T-helper 22 cell (primary cell): ENCODE results near the gene DSCAML1.

ENCODE experiments used
- DNase-seq: peaks from one replicate; pipeline ENCODE4 v3.0.0-alpha.2; 2020; ENCODE audit warnings: low read depth

The DSCAML1 gene

DNA sequence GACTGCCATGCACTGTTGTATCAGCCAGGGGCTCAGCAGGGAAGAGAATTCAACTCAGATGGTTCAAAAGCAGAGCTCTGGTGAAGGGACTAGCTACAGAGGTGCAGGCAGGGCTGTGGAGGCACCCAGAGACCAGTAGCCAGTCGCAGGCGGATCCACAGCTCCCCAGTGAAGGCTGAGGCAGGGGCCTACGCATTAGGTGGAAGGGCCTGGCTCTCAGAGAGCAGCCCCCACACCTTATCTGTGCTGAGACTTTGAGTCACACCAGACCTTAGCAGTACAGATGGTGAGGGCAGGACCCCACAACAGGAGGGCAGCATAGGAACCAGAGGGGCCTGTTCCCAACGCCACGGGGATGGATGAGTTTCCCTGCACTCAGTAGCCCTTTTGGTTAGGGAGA lies 189.6 kb downstream of the DSCAML1 start:
- DNase-seq = no peak

DNA sequence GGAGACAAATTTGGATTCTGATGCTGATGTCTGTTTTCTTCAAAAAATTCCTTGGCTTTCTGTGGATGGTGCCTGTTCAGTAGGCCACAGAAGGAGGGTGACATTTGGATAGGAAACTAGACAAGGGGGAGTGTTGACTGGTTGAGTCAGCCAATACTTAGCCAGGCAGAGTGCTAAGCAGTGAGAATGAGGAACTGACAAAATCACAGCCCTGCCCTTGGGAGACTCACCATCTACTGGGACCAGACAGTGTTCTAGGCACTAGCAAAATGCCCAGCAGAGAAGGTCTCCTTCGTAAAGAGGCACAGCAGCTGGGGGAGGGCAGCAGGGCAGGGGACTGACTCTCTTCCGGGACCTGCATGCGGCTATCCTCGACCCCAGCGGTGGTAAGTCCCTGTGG lies 190.2 kb downstream of the DSCAML1 start:
- DNase-seq = no peak

DNA sequence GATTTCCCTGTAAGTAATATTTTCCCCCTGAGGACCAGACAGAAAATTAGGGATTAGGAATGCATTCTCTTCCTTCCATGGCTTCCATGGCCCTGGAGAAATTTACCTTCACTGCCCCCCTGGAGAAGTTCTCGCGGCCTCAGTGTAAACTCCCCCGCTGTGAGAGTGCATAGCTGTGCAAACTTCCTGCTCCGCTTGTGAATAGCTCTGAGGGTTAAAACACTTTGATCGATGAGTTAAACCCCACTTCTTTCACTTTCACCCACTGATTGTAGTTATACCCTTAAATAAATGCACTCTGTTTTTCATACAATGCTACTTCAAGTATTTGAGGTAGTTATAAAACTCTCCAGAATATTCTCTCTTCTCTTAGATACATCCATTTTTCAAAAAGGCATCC lies 190.8 kb downstream of the DSCAML1 start:
- DNase-seq = no peak

DNA sequence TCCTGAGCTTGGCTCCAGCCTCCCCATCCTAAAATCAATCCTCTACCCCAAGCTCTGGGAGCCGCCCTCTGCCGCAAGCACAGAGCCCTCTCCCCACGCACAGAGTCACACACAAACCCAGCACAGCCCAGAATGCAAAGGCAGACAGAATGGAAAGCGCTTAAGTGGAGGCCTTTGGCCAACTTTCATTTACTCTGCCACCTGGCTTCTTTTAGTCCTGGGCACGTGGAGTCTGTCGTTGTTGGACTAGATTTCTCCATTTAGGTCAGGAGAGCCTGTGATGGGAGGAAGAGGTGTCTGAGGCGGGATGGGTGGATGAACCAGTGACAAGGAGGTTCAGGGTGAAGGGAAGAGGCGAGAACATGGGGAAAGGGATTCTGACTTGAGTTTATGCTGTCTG lies 191.7 kb downstream of the DSCAML1 start:
- DNase-seq = no peak

DNA sequence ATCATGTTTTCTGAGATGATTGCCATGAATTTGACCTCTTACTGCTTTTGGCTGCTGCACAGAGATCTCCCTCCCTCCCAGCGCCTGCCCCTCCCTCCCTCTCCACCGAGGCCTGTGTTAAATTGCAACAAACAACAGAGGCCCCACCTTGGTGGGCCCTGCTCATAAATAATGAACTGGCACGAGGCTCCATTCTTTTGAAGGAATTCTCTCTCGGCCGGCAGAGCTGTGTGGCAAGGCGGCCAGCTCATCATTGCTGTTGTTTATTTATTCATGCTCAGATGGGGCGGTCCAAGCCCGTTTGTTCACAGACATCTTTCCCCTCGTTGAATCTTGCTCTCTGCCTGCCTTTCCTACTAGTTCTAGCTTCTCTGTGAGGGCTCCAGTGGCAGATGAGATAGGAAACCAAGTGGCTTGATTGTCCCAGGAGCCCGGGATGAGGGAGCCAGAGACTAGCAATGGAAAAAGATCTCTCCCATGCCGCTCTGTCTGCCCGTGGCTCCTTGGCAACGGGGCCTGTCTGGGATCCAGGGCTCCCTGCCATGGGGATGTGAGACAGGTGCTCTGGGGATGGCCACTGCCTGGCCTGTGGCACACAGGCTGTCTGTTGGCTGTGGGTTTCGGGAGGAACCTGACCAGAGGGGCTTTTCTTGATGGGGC lies 192.6 kb downstream of the DSCAML1 start:
- DNase-seq = no peak

DNA sequence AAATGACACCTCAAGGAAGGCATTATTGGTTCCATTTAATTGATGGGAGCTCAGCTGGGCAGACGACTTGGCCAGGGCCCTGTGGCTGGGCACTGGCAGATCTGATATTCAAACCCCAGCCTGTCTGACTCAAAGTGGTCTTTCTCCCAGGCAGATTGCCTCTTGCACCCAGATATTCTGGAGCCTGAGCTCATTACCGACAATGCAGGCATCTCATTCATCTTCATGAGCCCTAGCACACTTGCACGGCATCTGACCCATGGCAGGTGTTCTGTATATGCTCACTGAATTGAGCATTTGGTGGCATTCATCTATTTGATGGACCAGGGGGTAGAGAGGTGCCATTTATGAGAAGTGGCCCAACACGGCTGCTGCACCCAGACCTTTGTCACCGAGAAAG lies 193.1 kb downstream of the DSCAML1 start:
- no peak for DNase-seq

DNA sequence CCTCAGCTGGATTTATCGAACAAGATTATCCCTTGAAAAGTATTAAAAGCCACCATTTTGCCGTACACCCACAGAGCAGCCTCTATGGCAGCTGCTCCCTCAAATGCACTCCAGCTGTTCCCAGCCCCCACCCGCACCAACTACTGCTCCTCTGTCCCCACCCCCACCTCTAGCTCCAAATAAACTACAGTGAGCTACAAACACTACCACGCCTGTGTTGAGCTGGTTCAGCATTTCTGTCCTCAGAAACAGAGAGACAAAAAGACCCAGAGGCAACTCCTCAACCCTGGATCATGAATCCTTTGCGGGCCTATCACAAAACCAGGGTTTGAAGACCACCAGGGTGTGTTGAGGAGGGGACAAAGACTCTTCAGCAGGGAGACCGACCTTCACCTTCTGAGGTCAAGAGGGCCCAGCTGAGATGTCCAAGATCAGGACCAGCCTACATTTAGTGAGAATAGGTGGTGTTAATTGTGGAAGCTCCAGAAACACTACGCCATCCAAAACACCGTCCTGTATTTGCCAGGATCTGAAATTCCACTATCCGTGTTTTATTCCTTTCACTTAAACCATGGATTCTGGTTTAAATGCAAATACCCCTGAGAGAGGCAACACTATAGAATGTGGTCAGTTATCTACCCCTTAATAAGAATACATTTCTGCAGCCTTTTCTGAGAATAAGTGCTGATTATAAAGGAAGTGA lies 195.9 kb downstream of the DSCAML1 start:
- no peak for DNase-seq

DNA sequence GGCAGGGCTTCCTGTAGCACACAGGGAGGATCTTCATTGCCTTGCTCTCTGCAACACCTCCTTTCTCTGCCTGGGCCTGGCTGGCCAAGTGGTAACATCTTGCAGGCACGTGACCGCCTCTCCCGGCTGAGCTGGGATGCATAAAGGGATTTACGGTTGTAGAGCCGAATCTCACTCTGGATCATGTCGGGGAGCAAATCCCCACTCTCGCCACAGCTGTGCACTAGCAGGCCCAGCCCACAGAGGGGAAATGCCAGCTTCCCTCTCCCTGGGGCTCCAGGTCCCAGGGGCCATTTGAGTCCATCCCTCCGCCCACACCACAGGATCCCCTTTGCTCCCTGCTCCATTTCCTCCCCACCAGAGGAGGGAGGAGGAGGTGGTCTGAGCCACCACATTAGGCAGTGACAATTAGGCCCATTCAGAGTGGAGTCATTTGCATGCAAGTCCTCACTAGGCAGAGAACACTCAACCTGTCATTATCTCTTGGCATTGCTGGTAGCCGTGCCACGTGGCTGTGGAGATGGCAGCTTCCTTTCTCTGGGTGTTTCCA lies 196.7 kb downstream of the DSCAML1 start:
- DNase-seq = no peak

DNA sequence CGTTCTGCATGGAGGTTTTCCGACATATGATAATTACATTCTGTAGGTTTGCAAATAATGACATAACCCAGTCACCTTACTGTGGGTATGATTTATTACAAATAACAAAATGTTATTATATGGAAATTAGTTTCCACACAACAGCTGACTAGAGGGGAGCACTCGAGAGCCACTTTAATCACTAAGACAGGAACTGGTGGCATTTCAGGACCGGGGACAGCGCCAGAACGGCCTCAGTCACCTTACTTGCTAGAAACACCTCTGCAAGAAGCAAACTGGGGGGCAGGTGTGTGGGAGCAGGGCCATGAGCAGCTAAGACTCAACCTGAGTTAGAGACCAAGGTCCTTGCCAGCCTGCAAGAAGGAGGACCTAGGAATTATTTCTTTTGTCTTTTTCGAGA lies 199.9 kb downstream of the DSCAML1 start:
- no peak for DNase-seq

DNA sequence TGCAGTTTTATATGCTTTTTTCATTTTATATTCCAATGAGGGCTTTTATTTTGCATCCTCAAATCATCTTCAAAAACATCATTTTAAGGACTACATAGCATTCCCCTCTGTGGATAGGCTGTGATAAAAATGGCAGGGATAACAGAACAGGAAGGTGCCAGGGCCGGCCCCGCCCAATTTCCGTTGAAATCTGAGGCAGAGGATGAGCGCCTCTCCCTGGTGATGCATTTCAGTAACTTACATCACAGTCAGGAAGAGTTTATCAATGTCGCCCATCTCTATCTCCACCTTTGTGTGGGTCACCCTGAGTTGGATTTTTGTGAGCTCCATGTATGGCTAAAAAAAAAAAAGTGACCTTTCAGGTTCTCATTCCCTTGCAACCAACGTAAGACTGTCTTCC lies 201.6 kb downstream of the DSCAML1 start:
- no peak for DNase-seq

DNA sequence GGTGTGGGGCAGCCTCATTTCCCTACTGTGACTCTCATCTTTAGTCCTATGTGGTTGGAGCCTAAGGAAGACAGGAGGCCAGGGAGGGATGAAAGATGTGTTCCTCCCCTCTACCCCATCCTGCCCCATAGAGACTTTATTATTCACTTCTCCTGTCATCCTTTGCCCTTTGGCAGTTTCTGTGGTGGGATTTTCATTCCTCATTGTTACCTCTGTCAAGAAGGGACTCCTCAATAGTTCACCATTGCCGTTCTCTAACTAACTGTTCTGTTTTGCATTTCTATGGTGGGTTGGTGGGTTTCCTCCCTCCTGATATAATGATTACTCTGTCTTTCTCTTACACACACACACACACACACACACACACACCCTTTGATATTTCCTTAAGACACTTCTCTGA lies 202.3 kb downstream of the DSCAML1 start:
- DNase-seq = no peak

DNA sequence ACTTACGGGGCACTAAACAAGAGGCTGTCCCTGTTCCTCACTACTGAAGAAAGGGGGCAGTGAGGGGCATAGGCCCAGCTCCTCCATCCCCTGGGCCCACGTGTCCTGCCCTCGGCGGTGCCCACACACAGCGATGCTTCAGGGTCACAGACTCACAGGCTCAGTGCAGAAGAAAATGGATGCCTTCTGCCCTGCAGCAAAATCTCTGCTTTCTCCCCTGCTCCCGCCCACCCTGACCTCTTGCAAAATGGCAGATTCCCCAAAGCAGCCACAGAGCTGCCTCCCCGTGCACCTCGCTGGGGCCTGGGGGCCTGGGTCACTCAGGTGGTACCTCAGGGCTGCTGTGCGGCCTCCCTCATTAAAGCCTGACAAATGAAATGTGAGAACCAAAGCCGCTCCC lies 204.0 kb downstream of the DSCAML1 start:
- DNase-seq = no peak

DNA sequence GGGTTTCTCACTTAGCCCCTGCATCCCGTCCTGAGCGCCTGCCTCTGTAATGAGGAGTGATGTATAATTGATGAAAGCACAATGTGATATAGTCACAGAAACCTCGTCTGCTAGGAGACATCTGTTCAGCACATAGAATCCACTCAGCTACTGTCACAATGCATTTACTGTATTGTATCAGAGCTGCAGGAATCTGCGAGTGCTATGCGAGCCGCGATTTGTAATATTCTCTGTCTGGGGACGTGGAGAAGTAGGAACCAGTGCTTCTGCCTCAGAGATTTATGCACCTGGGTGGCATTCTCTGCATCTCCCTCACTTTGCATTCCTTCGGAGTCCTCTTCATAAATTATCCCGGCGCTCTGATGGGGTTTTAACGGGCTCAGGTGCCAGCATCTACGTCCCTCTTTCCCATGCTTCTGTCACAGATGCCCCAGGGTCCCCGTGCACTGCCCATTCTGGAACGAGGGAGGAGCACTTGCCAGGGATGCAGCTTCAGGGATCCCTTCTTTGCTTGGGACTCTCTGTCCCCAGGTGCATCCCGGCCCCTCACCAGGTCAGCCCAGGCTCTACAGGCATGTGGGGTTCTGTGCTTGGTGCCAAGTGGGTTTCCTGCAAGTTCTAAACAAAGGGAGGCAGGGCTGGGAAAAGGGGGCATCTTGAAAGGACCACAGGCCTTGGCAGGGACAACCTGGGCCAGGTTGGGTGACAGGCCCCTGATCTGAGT lies 205.5 kb downstream of the DSCAML1 start:
- no peak for DNase-seq

DNA sequence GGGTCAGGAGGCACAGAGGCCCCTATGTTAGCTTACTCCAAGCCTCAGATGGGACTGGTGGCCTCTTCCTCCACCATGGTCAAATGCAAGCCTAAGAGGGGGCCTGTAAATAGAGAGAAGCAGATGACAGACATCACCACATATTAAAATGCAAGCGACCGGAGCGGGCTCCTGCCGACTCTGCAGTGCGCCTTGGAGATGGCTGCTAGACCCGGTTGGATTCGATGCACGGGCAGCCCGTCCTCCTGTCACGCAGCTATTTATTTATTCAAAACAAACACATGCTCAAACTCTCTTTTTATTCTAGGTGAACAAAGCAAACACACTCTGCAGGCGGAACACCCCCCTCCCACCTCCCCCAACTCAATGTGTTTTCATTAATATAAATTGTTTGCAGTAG lies 208.0 kb downstream of the DSCAML1 start:
- DNase-seq = no peak

DNA sequence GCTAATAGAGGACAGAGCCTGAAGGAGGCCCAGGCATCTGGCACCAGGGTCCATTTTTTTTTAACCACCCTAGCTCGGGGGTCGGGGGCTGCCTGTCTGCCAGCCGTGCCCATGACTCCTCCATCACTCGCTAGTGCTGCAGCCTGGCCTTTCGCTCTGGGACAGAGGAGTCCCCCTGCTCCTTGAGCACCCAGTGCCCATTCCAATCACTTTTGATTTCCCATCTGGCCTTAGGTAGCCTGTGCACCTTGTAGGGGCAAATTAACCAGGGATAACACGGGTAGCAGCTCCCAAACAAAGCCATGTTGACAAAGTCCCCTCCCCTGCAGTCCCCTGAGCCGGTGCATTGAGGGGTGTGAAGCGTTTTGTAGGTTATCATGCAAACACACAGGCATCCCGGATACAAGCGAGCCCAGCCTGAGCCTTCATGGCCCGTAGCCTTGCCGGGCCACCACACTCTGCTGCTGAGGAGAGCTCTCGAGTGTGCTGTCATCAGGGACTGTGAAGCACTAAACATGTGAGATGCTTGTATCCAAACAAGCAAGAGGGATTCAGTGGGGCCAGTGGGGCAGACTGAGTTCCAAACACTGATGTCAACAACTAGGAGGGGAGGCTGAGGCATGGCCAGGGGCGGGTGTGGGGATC lies 208.7 kb downstream of the DSCAML1 start:
- DNase-seq = no peak

DNA sequence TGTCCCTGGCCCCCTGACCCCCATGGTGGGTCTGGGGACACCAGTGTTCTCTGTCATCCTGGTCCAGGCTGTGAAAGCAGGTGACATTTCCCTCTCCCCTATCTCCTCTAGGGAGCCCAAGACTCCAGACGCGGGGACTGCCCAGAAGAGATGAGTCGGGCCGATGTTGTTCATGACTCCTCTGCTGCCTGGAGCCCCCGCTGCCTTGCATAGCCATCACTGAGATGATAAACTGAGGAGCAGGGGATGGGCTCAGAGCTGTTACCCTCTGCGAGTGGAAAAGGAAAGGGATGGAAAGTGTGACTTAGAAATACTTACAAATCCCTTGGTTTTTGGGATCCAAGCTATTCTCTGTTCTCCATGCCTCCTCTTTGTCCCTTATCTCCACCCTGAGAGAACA lies 209.6 kb downstream of the DSCAML1 start:
- no peak for DNase-seq

DNA sequence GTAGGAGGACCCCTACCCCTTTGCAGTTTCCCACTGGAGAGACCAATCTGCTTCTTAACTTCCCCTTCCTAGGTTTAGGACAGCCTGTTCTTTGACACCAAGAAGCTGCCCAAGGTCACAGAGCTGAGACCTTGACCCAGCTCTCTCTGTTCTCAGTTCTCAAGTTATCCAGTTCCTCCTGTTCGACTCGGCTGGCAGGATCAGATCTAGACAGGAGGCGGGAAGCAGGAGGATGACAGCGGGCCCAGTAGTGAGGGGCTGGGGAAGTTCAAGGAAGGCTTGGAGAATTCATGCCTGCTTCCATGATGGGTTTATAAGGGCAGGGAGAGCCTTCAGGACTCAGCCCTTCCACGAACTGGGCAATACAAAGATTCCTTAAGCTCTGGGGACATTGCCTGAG lies 210.6 kb downstream of the DSCAML1 start:
- no peak for DNase-seq

DNA sequence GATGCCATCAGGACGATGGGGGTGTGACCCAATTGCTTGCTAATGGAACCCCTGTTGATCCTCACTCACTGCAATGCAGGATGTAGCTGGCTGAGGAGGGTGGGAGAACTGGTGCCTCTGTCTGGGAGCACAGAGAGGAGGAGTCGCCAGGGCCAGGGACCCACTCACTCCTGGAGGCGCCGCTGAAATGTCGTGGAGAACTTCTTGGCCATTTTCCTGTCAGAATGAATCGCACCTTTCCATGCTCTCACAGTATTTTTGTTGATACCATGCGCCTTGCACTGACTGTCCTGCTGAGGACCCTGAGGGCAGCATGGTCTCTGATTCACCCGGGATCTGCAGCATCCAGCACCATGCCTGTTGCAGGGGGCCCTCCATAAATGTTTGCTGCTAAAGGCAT lies 211.4 kb downstream of the DSCAML1 start:
- no peak for DNase-seq

DNA sequence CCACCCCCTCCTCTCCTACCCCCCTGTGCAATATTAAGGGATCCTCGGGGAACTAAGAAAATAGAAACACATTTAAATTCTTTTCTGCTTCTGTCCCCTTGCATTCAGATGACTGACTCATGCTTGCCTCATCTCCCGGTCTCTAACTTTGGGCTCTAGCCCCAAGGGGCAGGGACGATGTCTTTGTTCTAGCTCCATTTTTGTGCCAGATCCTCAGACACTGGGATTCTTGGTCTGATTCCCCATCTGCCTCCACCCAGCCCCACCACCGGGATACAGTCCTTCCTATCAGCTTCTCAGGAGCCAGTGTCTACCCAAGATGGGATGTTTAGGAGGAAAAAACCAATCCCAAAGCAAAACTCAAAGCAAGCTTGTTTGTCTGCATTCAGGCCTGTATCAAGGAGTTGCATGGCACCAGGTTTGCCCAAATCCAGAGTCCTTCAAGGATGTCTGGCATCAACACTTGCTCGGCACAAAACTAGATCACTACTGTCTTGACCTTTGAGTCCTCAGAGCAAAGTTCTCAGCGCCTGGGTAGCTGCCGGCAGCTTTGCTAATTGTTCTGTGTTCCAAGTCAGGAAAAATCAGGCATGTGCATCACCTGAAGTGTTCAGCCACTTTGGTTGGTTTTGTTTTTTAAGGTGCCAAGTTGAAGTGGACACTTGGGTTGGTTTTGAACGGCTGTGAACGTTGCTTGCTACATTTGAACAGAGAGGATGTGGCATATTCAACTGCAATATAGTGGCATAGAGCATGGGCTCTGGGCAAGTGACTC lies 212.8 kb downstream of the DSCAML1 start:
- DNase-seq = no peak

DNA sequence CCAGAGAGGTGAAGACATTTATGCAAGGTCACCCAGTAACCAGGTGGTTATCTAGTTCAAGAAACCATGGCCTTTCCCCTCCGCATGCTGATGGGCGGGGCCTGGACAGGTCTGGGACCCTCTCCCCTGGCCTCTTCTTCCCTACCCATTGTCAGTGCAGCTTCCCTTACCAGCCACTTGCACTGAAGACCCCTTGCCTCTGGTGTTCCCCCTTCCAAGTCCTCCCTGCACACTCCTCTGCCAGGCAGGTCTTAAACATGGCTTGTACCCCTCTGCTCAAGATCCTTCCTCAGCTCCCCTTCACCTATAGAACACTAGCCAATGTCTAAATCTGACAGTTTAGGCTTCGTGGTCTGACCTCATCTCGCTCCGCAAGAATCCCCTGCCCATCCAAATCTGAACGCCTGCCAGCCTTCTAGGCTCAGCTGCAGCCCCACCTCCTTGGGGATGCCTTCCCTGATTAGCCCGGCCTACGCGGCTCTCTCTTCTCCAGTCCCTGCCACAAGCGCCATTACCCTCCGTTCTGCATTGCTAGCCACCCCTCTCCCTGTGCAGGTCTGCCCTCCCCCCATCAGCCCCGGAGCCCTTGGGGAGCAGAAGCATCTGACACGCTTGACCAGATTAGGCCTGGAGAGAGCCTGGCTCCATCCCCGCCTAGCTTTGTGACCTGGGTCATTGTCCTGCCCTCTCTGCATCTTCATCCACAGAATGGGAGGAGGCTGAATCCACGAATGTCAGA lies 213.8 kb downstream of the DSCAML1 start:
- DNase-seq = no peak

DNA sequence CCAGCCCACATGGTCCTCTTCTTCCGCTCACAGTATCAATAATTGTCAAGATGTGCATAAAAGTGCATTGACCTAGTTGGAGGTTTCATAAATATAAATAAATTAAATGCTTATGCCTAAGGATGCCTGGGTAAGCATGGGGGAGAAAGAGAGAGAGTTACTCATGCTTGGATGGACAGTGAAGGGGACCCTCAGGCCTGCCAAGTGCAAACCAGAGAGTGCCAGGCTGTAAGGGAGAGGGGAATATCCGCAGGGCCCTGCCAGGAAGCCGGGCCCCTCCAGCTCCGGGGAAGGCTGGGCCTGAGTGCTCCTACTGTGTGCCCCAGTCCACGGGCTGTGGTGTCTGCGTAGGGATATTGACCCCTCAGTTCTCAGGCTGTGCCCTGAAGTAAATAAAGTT lies 214.6 kb downstream of the DSCAML1 start:
- DNase-seq = no peak
